HG03025 (cell line): ENCODE results near the gene DPEP2NB.

Source experiments
- ATAC-seq: cut with Tn5 transposase; IDR thresholded peaks from one replicate; pipeline ENCODE4 v1.9.1; 2021; ENCODE audit warnings: mild to moderate bottlenecking, moderate library complexity; ENCODE audit not compliant: unreplicated experiment, low FRiP score

Gene DPEP2NB

DNA sequence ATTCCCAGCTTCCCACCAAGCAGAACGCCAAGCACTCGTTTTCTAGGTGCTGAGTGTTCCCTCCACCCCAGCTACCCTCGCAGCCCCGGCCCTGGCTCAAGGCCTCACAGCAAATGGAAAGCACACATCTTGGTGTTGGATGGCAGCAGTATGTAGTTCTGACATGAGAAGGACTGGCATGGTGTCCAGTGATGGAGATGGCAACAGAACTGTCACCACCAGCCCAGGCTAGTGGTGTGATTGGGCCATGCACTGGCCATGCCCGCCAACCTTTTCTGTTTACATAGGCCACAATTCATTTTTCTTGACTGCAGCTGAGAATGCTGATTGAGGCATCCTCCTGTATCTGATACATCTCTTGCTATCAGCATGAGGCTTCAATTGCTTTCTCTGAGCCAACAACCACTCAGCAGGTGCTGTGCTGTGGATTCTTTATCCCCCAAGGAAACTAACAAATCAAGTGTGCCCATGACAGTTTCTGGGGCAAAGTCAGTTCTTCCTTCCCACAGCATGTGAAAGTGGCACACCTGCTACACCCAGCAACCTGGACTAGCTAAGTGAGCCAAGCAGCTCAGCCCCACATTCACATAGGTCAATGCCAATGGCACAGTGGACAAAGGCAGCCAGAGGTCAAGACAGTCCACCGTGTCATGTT lies 51.1 kb downstream of the DPEP2NB start:
- ATAC-seq = no peak

DNA sequence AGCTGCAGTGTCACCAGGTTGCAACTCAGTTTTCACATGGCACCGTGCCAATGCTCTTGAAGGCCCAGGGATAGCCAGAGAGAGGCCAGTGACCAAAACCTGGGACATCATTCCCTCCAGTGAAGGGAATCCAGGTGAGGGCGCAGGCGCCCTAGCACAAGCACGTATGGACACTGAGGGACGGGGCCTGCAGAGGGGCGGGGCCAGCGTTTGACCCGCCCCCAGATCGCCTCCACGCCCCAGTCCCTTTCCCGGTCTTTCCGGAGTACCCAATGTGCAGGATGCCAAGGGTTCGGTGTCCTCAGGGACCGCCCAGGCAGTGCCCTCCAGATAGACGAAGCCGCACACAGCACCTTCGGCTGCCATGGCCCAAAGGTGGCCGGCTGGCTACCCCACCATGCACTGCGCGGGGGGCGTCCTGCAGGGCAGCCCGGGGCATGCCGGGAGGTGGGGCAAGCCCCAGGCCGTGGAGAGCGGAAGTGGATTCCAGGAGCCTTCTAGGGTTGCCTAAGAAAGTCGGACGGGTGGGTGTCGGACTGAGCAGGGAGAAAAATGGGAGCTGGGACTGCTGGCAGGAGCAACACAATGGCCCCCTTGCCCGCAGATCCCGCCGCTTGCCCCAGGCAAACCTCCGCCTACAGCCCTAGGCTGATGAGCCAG lies 51.9 kb downstream of the DPEP2NB start:
- no peak for ATAC-seq
